K562 (cell line): ENCODE data around the gene NREP.

ENCODE experiments used
- POLR2A ChIP-seq: fragments of 450-650 bp; conservative IDR thresholded peaks from 2 replicates; pipeline ENCODE4 v1.6.1; 2016
- SMAD3 ChIP-seq: fragments of 450-650 bp; formaldehyde crosslinking; conservative IDR thresholded peaks from 2 replicates; pipeline ENCODE4 v1.4.0; 2020; ENCODE audit warnings: mild to moderate bottlenecking
- SREBF1 ChIP-seq: fragments of 150-350 bp; IDR thresholded peaks from 2 replicates; pipeline ENCODE4 v1.6.1; 2014; ENCODE audit warnings: antibody characterized with exemption, low read depth, low read length, borderline replicate concordance
- ZNF124 ChIP-seq: sonication (generic); formaldehyde crosslinking; IDR thresholded peaks from 2 replicates; pipeline ENCODE4 v1.8.1; 2022; ENCODE audit warnings: missing genetic modification reagents
- TF ChIP-seq, protein P1 (sequence below), 3 experiments: IDR thresholded peaks in 2 of 3; conservative IDR thresholded peaks in 1 of 3; 2 replicates each; pipeline ENCODE4 v1.5.1; 2011 to 2012; ENCODE audit warnings: low read length in 3 of 3, mild to moderate bottlenecking in 3 of 3, control low read depth in 2 of 3, improper control_type of control experiment in 1 of 3, inconsistent platforms in 1 of 3, low read depth in 1 of 3, mixed read lengths in 1 of 3, moderate library complexity in 1 of 3; ENCODE audit not compliant: insufficient read depth in 2 of 3

DNA sequence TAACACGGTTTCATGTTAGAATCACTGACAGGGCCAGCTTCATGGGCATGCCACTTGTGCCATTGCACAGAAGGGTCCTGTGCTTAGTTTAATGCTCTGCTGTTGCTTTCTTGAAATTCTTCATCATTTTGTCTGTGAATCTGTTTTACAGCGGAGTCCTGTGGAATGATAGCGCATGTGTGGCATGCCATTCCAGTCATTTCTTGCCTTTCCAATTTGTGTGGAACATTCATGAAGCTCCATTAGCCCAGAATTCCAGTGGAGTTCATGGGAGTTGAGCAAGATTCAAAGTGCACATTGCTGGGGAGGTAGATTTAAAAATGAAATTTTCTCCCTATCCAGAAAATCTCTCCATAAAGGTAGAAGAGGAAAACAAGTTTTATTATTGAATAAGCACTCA is 43.4 kb upstream of the NREP start:
- TF ChIP-seq ZNF124 (CRISPR knock-in tag) (no peak), SREBF1 (no peak), POLR2A (no peak), SMAD3 (no peak)
- TF ChIP-seq, protein P1, sequence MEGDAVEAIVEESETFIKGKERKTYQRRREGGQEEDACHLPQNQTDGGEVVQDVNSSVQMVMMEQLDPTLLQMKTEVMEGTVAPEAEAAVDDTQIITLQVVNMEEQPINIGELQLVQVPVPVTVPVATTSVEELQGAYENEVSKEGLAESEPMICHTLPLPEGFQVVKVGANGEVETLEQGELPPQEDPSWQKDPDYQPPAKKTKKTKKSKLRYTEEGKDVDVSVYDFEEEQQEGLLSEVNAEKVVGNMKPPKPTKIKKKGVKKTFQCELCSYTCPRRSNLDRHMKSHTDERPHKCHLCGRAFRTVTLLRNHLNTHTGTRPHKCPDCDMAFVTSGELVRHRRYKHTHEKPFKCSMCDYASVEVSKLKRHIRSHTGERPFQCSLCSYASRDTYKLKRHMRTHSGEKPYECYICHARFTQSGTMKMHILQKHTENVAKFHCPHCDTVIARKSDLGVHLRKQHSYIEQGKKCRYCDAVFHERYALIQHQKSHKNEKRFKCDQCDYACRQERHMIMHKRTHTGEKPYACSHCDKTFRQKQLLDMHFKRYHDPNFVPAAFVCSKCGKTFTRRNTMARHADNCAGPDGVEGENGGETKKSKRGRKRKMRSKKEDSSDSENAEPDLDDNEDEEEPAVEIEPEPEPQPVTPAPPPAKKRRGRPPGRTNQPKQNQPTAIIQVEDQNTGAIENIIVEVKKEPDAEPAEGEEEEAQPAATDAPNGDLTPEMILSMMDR (IDR thresholded peaks at IDR 0.05 in 2 of 3, conservative IDR thresholded peaks at IDR 0.05 in 1 of 3; ENCODE audit: insufficient read depth in 2 of 3, low read depth in 1 of 3, low read length in 3 of 3): no peak
